IMR-90 (cell line): Measurements from ENCODE around the gene TOR1A. TPM values are rescaled to one million over a fixed set of nuclear protein-coding genes. Genes with fewer than 3 reads are reported as not detected.

Source experiments
- ATAC-seq: fragments of 200-7000 bp; cut with Tn5 transposase; 2 replicates; pipeline ENCODE4 v1.9.1; 2020; ENCODE audit warnings: low read depth, mild to moderate bottlenecking, moderate library complexity
- BruUV-seq: library from RNA; stranded (reverse); fragments of 400-500 nt; replicated peaks from 2 replicates; lab custom pipeline; 2021; lab: Mats Ljungman, UMichigan
- CTCF ChIA-PET: fragments of 300-600 bp; formaldehyde crosslinking; extraction: SDS; loops from one replicate; lab custom pipeline; 2021; ENCODE audit warnings: antibody characterized with exemption; lab: Yijun Ruan, JAX
- POLR2A ChIA-PET: fragments of 300-600 bp; sonication (Branson Sonifier 250); formaldehyde crosslinking; loops from one replicate; lab custom pipeline; 2022; ENCODE audit warnings: antibody characterized with exemption; ENCODE audit not compliant: unreplicated experiment; lab: Charles Lee
- DNase-seq: peaks from one replicate; pipeline ENCODE4 v3.0.0; 2013
- H2AFZ ChIP-seq: replicated peaks from 2 replicates; pipeline ENCODE3; 2013; ENCODE audit warnings: low read length, mild to moderate bottlenecking; ENCODE audit not compliant: poor library complexity
- H2AK5ac ChIP-seq: 2 replicates; pipeline ENCODE4 v1.6.1; 2013; ENCODE audit warnings: low read depth, low read length, inconsistent platforms
- H2AK9ac ChIP-seq: replicated peaks from 2 replicates; pipeline ENCODE3; 2013; ENCODE audit warnings: mild to moderate bottlenecking, low read depth, low read length, moderate library complexity; ENCODE audit not compliant: poor library complexity
- H2BK120ac ChIP-seq: 2 replicates; pipeline ENCODE4 v1.6.1; 2013; ENCODE audit warnings: low read depth, low read length, inconsistent platforms
- H2BK15ac ChIP-seq: 3 replicates; pipeline ENCODE4 v1.6.1; 2013; ENCODE audit warnings: low read depth, low read length, inconsistent platforms
- H2BK20ac ChIP-seq: 2 replicates; pipeline ENCODE4 v1.6.1; 2013; ENCODE audit warnings: low read depth, mild to moderate bottlenecking, inconsistent platforms, low read length, moderate library complexity
- H2BK5ac ChIP-seq: 2 replicates; pipeline ENCODE4 v1.6.1; 2013; ENCODE audit warnings: mild to moderate bottlenecking, low read depth, low read length, inconsistent platforms; ENCODE audit not compliant: poor library complexity, severe bottlenecking
- H3K14ac ChIP-seq: replicated peaks from 2 replicates; pipeline ENCODE4 v1.6.1; 2013; ENCODE audit warnings: low read depth, low read length, inconsistent platforms
- H3K18ac ChIP-seq: 2 replicates; pipeline ENCODE4 v1.6.1; 2013; ENCODE audit warnings: low read depth, low read length, control low read depth
- H3K23ac ChIP-seq: 2 replicates; pipeline ENCODE4 v1.6.1; 2013; ENCODE audit warnings: low read depth, low read length, inconsistent platforms
- H3K27ac ChIP-seq: 2 replicates; pipeline ENCODE4 v1.5.1; 2013; ENCODE audit warnings: mild to moderate bottlenecking, control low read depth, low read length; ENCODE audit not compliant: insufficient read depth
- H3K27me3 ChIP-seq: 2 replicates; pipeline ENCODE4 v1.6.1; 2013; ENCODE audit warnings: low read length; ENCODE audit not compliant: control insufficient read depth, insufficient read depth
- H3K36me3 ChIP-seq: 2 replicates; pipeline ENCODE4 v1.6.1; 2013; ENCODE audit warnings: low read length, mixed read lengths; ENCODE audit not compliant: control insufficient read depth, insufficient read depth
- H3K4ac ChIP-seq: 2 replicates; pipeline ENCODE4 v1.6.1; 2013; ENCODE audit warnings: low read depth, low read length, inconsistent platforms
- H3K4me1 ChIP-seq: 2 replicates; pipeline ENCODE4 v1.6.1; 2013; ENCODE audit warnings: low read length, mixed read lengths; ENCODE audit not compliant: control insufficient read depth, insufficient read depth
- H3K4me2 ChIP-seq: 2 replicates; pipeline ENCODE4 v1.6.1; 2013; ENCODE audit warnings: low read depth, mild to moderate bottlenecking, control low read depth, low read length, moderate library complexity
- H3K4me3 ChIP-seq: 2 replicates; pipeline ENCODE4 v1.5.1; 2013; ENCODE audit warnings: low read depth, mild to moderate bottlenecking, control low read depth, low read length, moderate library complexity; ENCODE audit not compliant: insufficient read depth
- H3K56ac ChIP-seq: 2 replicates; pipeline ENCODE4 v1.6.1; 2013; ENCODE audit warnings: low read length, inconsistent platforms; ENCODE audit not compliant: insufficient read depth; ENCODE audit errors: extremely low read depth
- H3K79me1 ChIP-seq, 2 experiments: 2 replicates each; pipeline ENCODE4 v1.6.1; 2013; ENCODE audit warnings: low read length in 2 of 2, inconsistent platforms in 1 of 2, low read depth in 1 of 2
- H3K9ac ChIP-seq: 2 replicates; pipeline ENCODE4 v1.6.1; 2013; ENCODE audit warnings: low read depth, low read length, control low read depth
- H3K9me1 ChIP-seq: 2 replicates; pipeline ENCODE4 v1.6.1; 2013; ENCODE audit warnings: low read length, inconsistent platforms; ENCODE audit not compliant: insufficient read depth
- H3K9me3 ChIP-seq: 2 replicates; pipeline ENCODE4 v1.6.1; 2013; ENCODE audit warnings: low read length; ENCODE audit not compliant: control insufficient read depth, insufficient read depth
- H4K20me1 ChIP-seq: 2 replicates; pipeline ENCODE4 v1.6.1; 2013; ENCODE audit warnings: low read length, inconsistent platforms; ENCODE audit not compliant: insufficient read depth
- H4K5ac ChIP-seq: 2 replicates; pipeline ENCODE4 v1.6.1; 2013; ENCODE audit warnings: mild to moderate bottlenecking, low read depth, low read length, control low read depth
- H4K8ac ChIP-seq, 2 experiments: 2 replicates each; pipeline ENCODE4 v1.6.1; 2013; ENCODE audit warnings: low read depth in 2 of 2, low read length in 2 of 2, control low read depth in 1 of 2, inconsistent platforms in 1 of 2
- H4K91ac ChIP-seq: 2 replicates; pipeline ENCODE4 v1.6.1; 2013; ENCODE audit warnings: low read depth, low read length, inconsistent platforms; ENCODE audit not compliant: insufficient read depth
- BHLHE40 ChIP-seq: fragments of 150-350 bp; IDR thresholded peaks from 2 replicates; pipeline ENCODE4 v1.6.1; 2016; ENCODE audit warnings: mild to moderate bottlenecking, low read depth, low read length
- CEBPB ChIP-seq: IDR thresholded peaks from 2 replicates; pipeline ENCODE4 v1.6.1; 2012; ENCODE audit warnings: low read depth, low read length, improper control_type of control experiment
- CHD1 ChIP-seq: IDR thresholded peaks from 2 replicates; pipeline ENCODE4 v1.6.1; 2012; ENCODE audit warnings: low read depth, low read length, improper control_type of control experiment
- CTCF ChIP-seq: conservative IDR thresholded peaks from 2 replicates; pipeline ENCODE4 v1.5.1; 2012; ENCODE audit warnings: mild to moderate bottlenecking, low read depth, low read length, improper control_type of control experiment
- ELK1 ChIP-seq: fragments of 150-350 bp; IDR thresholded peaks from 2 replicates; pipeline ENCODE4 v1.6.1; 2016; ENCODE audit warnings: low read depth, mild to moderate bottlenecking, low read length, moderate library complexity, borderline replicate concordance
- FOS ChIP-seq: fragments of 150-350 bp; IDR thresholded peaks from 2 replicates; pipeline ENCODE4 v1.6.1; 2016; ENCODE audit warnings: low read depth, low read length
- MAFK ChIP-seq: IDR thresholded peaks from 2 replicates; pipeline ENCODE4 v1.6.1; 2012; ENCODE audit warnings: low read depth, low read length, improper control_type of control experiment
- MAZ ChIP-seq: IDR thresholded peaks from 2 replicates; pipeline ENCODE4 v1.6.1; 2012; ENCODE audit warnings: low read depth, mild to moderate bottlenecking, low read length, improper control_type of control experiment, moderate library complexity, borderline replicate concordance
- MXI1 ChIP-seq: IDR thresholded peaks from 2 replicates; pipeline ENCODE4 v1.6.1; 2012; ENCODE audit warnings: low read depth, mild to moderate bottlenecking, low read length, moderate library complexity, borderline replicate concordance
- NFE2L2 ChIP-seq: fragments of 150-350 bp; IDR thresholded peaks from 2 replicates; pipeline ENCODE4 v1.6.1; 2016; ENCODE audit warnings: low read depth, mild to moderate bottlenecking, low read length
- POLR2A ChIP-seq: IDR thresholded peaks from 2 replicates; pipeline ENCODE4 v1.6.1; 2012; ENCODE audit warnings: mild to moderate bottlenecking, low read depth, low read length
- RAD21 ChIP-seq: IDR thresholded peaks from 2 replicates; pipeline ENCODE4 v1.6.1; 2012; ENCODE audit warnings: low read length, improper control_type of control experiment
- RCOR1 ChIP-seq: IDR thresholded peaks from 2 replicates; pipeline ENCODE4 v1.6.1; 2012; ENCODE audit warnings: mild to moderate bottlenecking, low read length, improper control_type of control experiment; ENCODE audit not compliant: insufficient replicate concordance
- RFX5 ChIP-seq: IDR thresholded peaks from 2 replicates; pipeline ENCODE4 v1.8.0; 2012; ENCODE audit warnings: low read depth, mild to moderate bottlenecking, low read length, moderate library complexity
- SMC3 ChIP-seq: fragments of 150-350 bp; IDR thresholded peaks from 2 replicates; pipeline ENCODE4 v1.6.1; 2016; ENCODE audit warnings: low read depth, mild to moderate bottlenecking, antibody characterized with exemption, low read length, moderate library complexity
- USF2 ChIP-seq: fragments of 150-350 bp; IDR thresholded peaks from 2 replicates; pipeline ENCODE4 v1.6.1; 2017; ENCODE audit warnings: mild to moderate bottlenecking, antibody characterized with exemption, low read length, low read depth
- WGBS, 2 experiments: methylation state at CpG; one replicate each; pipeline versions ENCODE4 v1.1.5 to v1.1.7; 2013; ENCODE audit warnings: missing lambda C conversion rate in 2 of 2; ENCODE audit not compliant: insufficient read length in 1 of 2; ENCODE audit errors: extremely low coverage in 2 of 2; 5-methylcytosine and 5-hydroxymethylcytosine counted together
- dilution Hi-C: fragments of 300-500 bp; cut with HindIII; formaldehyde crosslinking; loops from one replicate; pipeline ENCODE4 v1.14.3; 2018; ENCODE audit warnings: low sequenced_read_pairs; ENCODE audit not compliant: unreplicated experiment
- in situ Hi-C: fragments of 300-500 bp; cut with MboI; formaldehyde crosslinking; loops from 3 replicates; pipeline ENCODE4 v1.14.3; 2019; ENCODE audit warnings: low sequenced_read_pairs, inconsistent platforms, mixed read lengths
- intact Hi-C: fragments of 100-400 bp; cut with micrococcal nuclease; formaldehyde crosslinking; loops from 2 replicates; pipeline ENCODE4 v1.10.0; 2022
- polyA plus RNA-seq, 3 experiments: library from polyadenylated mRNA; depleted of rRNA; stranded (reverse); fragments of >200 nt; gene quantifications; 2 replicates each; pipeline ENCODE4 v1.2.3, GENCODE V29; 2012; ENCODE audit warnings: low replicate concordance in 1 of 3
- total RNA-seq: library from RNA; depleted of rRNA; stranded (reverse); fragments of >200 nt; gene quantifications from 2 replicates; pipeline ENCODE4 v1.2.3, GENCODE V29; 2012

TOR1A gene
- total and polyA plus RNA-seq, 2 of the 4 experiments (the other 2 are of a cell fraction): 27.1 to 74.2 TPM

- H4K20me1 ChIP-seq: 0 out of 2 replicates have a peak, but pooled peaks cover 1% of the 10 kb centered on the region
- in situ Hi-C loops: no loop called here
- H3K4me2 ChIP-seq: no peak overlapping the region
- no peak overlapping the region for H4K5ac ChIP-seq
- no peak overlapping the region for H3K18ac ChIP-seq
- no peak overlapping the region for H3K4me3 ChIP-seq
- ATAC-seq (no peak), DNase-seq (no peak)
- CTCF ChIA-PET: no interaction called here
- POLR2A ChIA-PET: no interaction called here
- no peak overlapping the region for H3K9ac ChIP-seq
- no peak overlapping the region for H2BK15ac ChIP-seq
- H3K27ac ChIP-seq: no peak overlapping the region
- peaks cover 30% of the 10 kb centered on the region for H3K36me3 ChIP-seq
- dilution Hi-C loops: no loop called here
- BruUV-seq: no TSS peak
- H3K23ac ChIP-seq: no peak overlapping the region
- no peaks in the 10 kb centered on the region for H3K4me1 ChIP-seq
- H2AFZ ChIP-seq: no peak overlapping the region
- no peak overlapping the region for H2AK9ac ChIP-seq
- H3K4ac ChIP-seq: no peak overlapping the region
- H3K14ac ChIP-seq: no peak overlapping the region
- no peaks in the 10 kb centered on the region for H3K27me3 ChIP-seq
- TF ChIP-seq SMC3 (no peak), RCOR1 (no peak), BHLHE40 (no peak), MAFK (no peak), FOS (no peak), CTCF (no peak), RFX5 (no peak), POLR2A (no peak), CHD1 (no peak), MXI1 (no peak), ELK1 (no peak), MAZ (no peak), RAD21 (no peak), NFE2L2 (no peak), CEBPB (no peak), USF2 (no peak)
- peaks cover 0 to 3% of the 10 kb centered on the region in 2 experiments; a peak in 3 of 4 replicates for H3K79me1 ChIP-seq
- no peak overlapping the region for H3K56ac ChIP-seq
- H4K8ac ChIP-seq: no peak overlapping the region
- H3K9me3 ChIP-seq: no peaks in the 10 kb centered on the region
- no peaks in the 10 kb centered on the region for H3K9me1 ChIP-seq
- no peak overlapping the region for H2BK20ac ChIP-seq
- no peak overlapping the region for H2BK5ac ChIP-seq
- 100% methylated on average over 2 of the region's 9 CpGs; no CpG with 5 or more reads in 1 of the 2 experiments for WGBS, 2 experiments
- intact Hi-C loops: no loop called here
- no peak overlapping the region for H2BK120ac ChIP-seq
- no peak overlapping the region for H2AK5ac ChIP-seq
- H4K91ac ChIP-seq: no peak overlapping the region
These were observed 4.1 kb upstream of the TOR1A start for GRCh38 chr9:129828051-129828450.
